Lower leg skin (tissue), 4 donors: ENCODE data around the gene NR3C2. TPM values are rescaled to one million over a fixed set of nuclear protein-coding genes. Genes with fewer than 3 reads are reported as not detected.

Source experiments
- DNase-seq, 2 donors: peaks; one replicate each; pipeline ENCODE4 v3.0.0-alpha.2; 2019; ENCODE audit warnings: low spot score in 2 of 2
- H3K4me3 ChIP-seq: fragments of 200-600 bp; sonication (generic); 2 replicates; pipeline ENCODE4 v1.5.1; 2017; ENCODE audit warnings: mild to moderate bottlenecking, low read depth; ENCODE audit not compliant: poor library complexity, severe bottlenecking
- POLR2A ChIP-seq, 2 donors: fragments of 450-650 bp; IDR thresholded peaks; one replicate each; pipeline ENCODE4 v1.6.1; 2016 to 2017; ENCODE audit warnings: antibody characterized with exemption in 2 of 2, mild to moderate bottlenecking in 1 of 2, moderate library complexity in 1 of 2
- WGBS, 2 donors: methylation state at CpG; one replicate each; pipeline ENCODE4 v1.1.5; 2018; 5-methylcytosine and 5-hydroxymethylcytosine counted together
- intact Hi-C: fragments of 100-400 bp; cut with DNase I; formaldehyde crosslinking; loops from one replicate; pipeline ENCODE4 v1.15.0; 2023; ENCODE audit warnings: low total_unique reads
- total RNA-seq, 4 donors: library from RNA; depleted of rRNA; stranded (reverse); fragments of >200 nt; gene quantifications; one replicate each; pipeline ENCODE4 v1.1.0, GENCODE V29; 2016
- TF ChIP-seq, protein P1 (sequence below), 3 donors: fragments of 450-650 bp; IDR thresholded peaks; one replicate each; pipeline ENCODE4 v1.5.1; 2016; ENCODE audit warnings: antibody characterized with exemption in 3 of 3, mild to moderate bottlenecking in 3 of 3, moderate library complexity in 2 of 3

NR3C2 gene
- total RNA-seq, 4 donors from 2014 or later, result 9.7 to 21.3 (median 10.6) TPM

DNA sequence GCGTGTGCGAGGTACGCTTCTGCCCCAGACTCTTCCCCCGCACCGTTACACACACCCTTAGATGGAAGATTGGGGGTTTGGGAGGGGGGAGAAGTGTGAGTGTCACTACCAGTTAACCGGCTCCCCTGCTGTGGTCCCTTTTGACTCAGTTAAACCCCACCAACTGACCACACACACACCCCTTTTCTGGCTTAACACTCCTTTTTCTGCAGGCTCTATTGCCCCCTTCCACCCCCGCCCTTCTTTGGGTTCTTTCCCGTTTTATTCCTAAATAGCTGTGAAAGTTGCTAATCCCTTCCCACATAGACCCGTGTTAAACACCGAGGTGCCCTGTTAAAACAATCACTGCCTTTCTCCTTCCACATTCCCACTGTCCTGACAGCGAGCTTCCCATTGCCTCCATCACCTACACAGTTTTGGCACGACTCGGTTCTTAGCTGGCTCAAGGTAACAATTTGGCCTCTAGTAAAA lies 3.7 kb upstream of the NR3C2 start:
- H3K4me3 ChIP-seq, result peak overlapping the region; percentile 85
- no peak for DNase-seq
- intact Hi-C loops, result no loop called here
- TF ChIP-seq POLR2A (IDR thresholded peaks at IDR 0.05), result no peak
- TF ChIP-seq, protein P1, sequence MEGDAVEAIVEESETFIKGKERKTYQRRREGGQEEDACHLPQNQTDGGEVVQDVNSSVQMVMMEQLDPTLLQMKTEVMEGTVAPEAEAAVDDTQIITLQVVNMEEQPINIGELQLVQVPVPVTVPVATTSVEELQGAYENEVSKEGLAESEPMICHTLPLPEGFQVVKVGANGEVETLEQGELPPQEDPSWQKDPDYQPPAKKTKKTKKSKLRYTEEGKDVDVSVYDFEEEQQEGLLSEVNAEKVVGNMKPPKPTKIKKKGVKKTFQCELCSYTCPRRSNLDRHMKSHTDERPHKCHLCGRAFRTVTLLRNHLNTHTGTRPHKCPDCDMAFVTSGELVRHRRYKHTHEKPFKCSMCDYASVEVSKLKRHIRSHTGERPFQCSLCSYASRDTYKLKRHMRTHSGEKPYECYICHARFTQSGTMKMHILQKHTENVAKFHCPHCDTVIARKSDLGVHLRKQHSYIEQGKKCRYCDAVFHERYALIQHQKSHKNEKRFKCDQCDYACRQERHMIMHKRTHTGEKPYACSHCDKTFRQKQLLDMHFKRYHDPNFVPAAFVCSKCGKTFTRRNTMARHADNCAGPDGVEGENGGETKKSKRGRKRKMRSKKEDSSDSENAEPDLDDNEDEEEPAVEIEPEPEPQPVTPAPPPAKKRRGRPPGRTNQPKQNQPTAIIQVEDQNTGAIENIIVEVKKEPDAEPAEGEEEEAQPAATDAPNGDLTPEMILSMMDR (IDR thresholded peaks at IDR 0.05), result no peak
- 3 to 4% methylated on average over 13 of the region's 13 CpGs for WGBS, 2 donors

GRCh38 chr4:148445071-148445859 lies 3.1 kb upstream of the NR3C2 start:
- DNase-seq, result peak; percentile 25 to 92
- peak overlapping the region; percentile 85 for H3K4me3 ChIP-seq
- TF ChIP-seq POLR2A (IDR thresholded peaks at IDR 0.05), result no peak
- TF ChIP-seq, protein P1 (IDR thresholded peaks at IDR 0.05), result no peak
- WGBS, 2 donors, result 1% methylated on average over 23 to 56 of the region's 98 CpGs
- intact Hi-C loops, result no loop called here

- intact Hi-C loops, result no loop called here
- DNase-seq, result peak in 1 of 2 donors; percentile 88
- TF ChIP-seq POLR2A (IDR thresholded peaks at IDR 0.05), result no peak
- TF ChIP-seq, protein P1 (IDR thresholded peaks at IDR 0.05), result no peak
- WGBS, 2 donors, result 0 to 1% methylated on average over 43 to 50 of the region's 89 CpGs
- peak overlapping the region; percentile 85 for H3K4me3 ChIP-seq
Observed at GRCh38 chr4:148444296-148445070, 2.3 kb upstream of the NR3C2 start.

DNA sequence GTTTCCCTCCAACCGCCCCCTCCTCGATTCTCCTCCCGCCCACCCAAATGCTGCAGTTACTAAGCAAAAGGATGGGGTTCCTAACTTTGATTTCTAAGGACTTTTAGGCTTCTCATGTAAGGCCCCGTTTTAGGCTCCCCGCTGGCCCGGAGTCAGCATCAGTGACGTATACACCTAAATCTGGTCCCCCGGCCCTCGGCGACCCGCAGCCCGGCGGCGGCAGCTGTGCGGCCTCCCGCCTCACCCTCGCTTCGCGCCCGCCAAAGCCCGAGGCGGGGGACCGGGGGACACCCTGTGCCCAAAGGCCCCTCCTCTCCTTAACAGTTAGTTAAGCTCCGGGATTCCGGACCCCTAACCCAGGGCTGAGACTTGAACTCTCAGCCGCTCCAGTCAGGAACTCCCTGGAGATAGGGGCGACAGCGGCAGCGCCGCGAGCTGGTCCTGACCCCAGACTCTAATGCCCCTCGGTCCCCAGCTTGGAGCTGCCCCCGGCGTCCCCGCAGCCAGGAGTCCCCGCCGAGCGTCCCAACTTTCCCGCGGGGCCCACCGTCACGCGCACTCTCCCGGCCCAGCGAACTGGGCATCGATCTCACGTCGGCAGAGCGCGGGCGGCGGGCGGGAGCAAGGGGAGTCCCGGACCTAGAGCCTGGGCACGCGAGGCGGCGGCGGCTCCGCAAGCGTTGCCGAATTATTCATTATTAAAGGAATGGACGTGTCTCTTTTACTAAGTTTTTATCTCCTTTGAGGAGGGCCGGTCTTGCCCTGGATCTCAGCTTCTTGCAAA lies 1.5 kb upstream of the NR3C2 start:
- WGBS, 2 donors, result 0% methylated on average over 45 to 55 of the region's 64 CpGs
- peak overlapping the region; percentile 85 for H3K4me3 ChIP-seq
- intact Hi-C loops, result no loop called here
- peak; percentile 20 to 91 for DNase-seq
- TF ChIP-seq, protein P1 (IDR thresholded peaks at IDR 0.05), result no peak
- TF ChIP-seq POLR2A (IDR thresholded peaks at IDR 0.05), result no peak

- H3K4me3 ChIP-seq, result peak overlapping the region; percentile 85
- 0% methylated on average over 13 to 27 of the region's 27 CpGs for WGBS, 2 donors
- peak in 1 of 2 donors; percentile 21 for DNase-seq
- TF ChIP-seq, protein P1 (IDR thresholded peaks at IDR 0.05), result no peak
- no peak for TF ChIP-seq POLR2A (IDR thresholded peaks at IDR 0.05)
- intact Hi-C loops, result no loop called here
Observed at GRCh38 chr4:148442832-148443511, 758 bp upstream of the NR3C2 start.
